Measurements from ENCODE around the gene SDK1.

DNA sequence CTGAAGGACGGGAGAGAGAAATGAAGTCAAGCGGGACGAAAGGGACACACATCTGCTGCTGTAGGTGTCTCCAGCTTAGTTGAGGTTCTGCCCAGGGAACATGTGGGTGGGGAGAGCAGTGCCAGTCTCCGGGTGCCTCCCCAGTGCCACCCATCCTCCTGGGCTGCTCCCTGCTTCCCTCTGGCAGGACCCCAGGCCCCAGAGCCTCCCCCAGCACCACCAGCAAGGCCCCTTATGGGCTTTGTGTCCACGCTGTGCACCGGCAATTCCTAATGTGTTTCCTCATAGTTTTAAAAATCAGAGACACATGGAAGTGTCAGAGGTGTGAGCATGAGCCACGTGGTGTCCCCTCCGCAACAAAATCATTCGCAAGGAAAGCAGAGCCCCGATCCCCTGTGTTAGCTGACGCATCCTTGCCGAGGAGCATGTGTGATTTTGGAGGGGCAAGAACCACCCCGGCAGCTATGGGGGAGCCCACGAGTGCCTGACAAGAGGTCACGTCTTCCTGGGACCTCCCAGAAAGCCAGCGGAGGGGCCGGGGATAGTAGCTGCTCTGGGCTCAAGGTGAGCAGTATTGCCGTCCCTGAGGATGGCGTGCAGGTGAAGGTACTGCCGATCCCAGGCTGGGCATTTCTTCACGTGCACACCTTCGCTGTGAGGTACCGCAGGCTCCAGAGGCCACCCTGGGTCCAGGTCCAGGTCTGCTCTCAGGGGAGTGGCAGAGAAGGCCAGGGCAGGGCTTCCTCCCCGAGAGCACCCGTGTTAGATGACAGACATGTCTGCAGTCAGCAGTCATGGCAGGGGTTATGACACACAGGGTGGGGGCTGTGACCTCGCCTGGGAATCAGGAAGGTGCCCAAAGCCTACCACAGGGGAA is 932.8 kb downstream of the SDK1 start:
- TF ChIP-seq POLR2A (IDR thresholded peaks at IDR 0.05; ENCODE audit: low read length) (no peak), GATA1 (IDR thresholded peaks at IDR 0.05; ENCODE audit: low read depth, low read length) (no peak)
